ENCODE data around the gene EHBP1L1. TPM values are rescaled to one million over a fixed set of nuclear protein-coding genes. Genes with fewer than 3 reads are reported as not detected.

EHBP1L1 gene
- total RNA-seq, 2 donors from 2014 or later = 58.5 to 78.5 TPM

GRCh38 chr11:65592858-65593517 is 17.1 kb downstream of the EHBP1L1 start:
- Histone ChIP-seq H3K4me3 (peak overlapping the region; percentile 17), H3K36me3 (peaks cover 4% of the 10 kb centered on the region), H3K27ac (peak overlapping the region; percentile 54), H3K9ac (ENCODE audit: low read depth in 2 of 2, low read length in 2 of 2) (peak overlapping the region; percentile 9 to 16), H3K9me3 (no peaks in the 10 kb centered on the region), H3K4me1 (peaks cover 5% of the 10 kb centered on the region), H3K27me3 (no peaks in the 10 kb centered on the region)
- DNase-seq = no peak
- TF ChIP-seq CTCF (IDR thresholded peaks at IDR 0.05) = no peak
- intact Hi-C loops (cut with DNase I) = loop anchor here (5.0 kb wide), 1 partner anchor 51 kb away; no protein-coding TSS in a partner anchor

- intact Hi-C loops (cut with DNase I) = loop anchor here (5.0 kb wide), 1 partner anchor 51 kb away; no protein-coding TSS in a partner anchor
- Histone ChIP-seq H3K4me1 (peaks cover 5% of the 10 kb centered on the region), H3K9me3 (no peaks in the 10 kb centered on the region), H3K4me3 (no peak overlapping the region), H3K27ac (no peak overlapping the region), H3K27me3 (no peaks in the 10 kb centered on the region), H3K9ac (ENCODE audit: low read depth in 2 of 2, low read length in 2 of 2) (peak overlapping the region in 1 of 2 donors; percentile 16), H3K36me3 (peaks cover 8% of the 10 kb centered on the region)
- peak; percentile 38 for TF ChIP-seq CTCF (IDR thresholded peaks at IDR 0.05)
- DNase-seq = no peak
Observed at GRCh38 chr11:65593518-65594414, 17.9 kb downstream of the EHBP1L1 start.

DNA sequence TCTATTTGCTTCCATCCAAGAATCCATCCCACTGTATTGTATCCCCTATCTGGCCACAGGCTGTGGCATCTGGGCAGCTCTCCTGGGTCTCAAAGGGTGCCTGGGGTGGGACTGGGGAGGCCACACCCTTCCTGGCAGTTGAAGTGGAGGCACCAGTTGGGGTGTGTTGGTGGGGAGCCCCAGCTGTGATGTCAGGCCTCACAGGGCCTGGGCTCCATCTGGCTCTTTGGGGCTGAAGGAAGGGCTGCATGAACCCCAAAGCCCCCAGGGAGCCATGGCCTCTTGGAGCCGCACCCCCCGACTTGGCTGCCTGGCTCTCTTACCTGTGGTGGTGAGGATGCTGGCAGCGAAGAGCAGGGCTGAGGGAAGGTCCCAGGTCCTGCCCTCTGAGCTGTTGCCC is 19.3 kb downstream of the EHBP1L1 start:
- H3K4me1 ChIP-seq = peaks cover 5% of the 10 kb centered on the region
- no peak overlapping the region for H3K27ac ChIP-seq
- no peak for TF ChIP-seq CTCF (IDR thresholded peaks at IDR 0.05)
- H3K4me3 ChIP-seq = no peak overlapping the region
- no peaks in the 10 kb centered on the region for H3K9me3 ChIP-seq
- no peak for DNase-seq
- no peaks in the 10 kb centered on the region for H3K27me3 ChIP-seq
- peaks cover 8% of the 10 kb centered on the region for H3K36me3 ChIP-seq
- H3K9ac ChIP-seq (ENCODE audit: low read depth in 2 of 2, low read length in 2 of 2) = no peak overlapping the region
- intact Hi-C loops (cut with DNase I) = no loop called here

DNA sequence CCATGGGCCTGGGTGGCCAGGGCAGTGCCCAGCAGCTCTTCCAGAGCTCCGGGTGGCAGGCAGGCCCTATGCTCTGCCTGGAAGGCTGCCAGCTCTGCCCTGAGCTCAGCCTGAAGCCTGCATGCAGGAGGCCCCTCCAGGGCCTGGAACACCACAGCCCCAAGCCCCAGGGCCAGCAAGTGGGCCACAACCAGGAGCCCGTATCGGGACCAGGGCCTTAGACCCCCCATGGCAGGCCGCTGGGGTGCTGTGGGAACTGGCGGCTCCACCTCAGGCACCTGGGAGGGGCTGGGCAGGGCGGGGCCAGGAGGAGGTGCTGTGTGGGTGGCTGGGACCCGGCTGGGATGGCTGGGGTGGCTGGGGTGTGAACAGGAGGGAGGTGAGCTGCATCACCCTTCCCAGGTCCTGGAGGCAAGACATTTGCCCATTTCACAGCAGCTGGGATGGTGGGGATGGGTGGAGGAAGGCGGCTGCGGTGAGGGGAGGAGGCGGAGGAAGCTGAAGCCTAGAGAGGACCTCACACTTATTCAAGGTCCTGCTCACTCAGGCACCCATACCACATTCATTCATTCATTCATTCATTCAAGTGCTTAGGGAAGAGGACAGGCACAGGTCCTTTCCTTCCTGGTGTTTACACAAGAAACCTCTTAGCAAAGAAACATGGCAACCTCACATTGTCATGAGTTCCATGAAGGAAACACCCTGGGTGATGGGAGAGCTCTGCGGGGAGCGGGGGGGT is 19.9 kb downstream of the EHBP1L1 start, which contains the start of gene KCNK7:
KCNK7 (minus strand) TSS at position 258 of the 739 bp plus-strand sequence; CDS start at position 230, 28 bp downstream.
- no peak for TF ChIP-seq CTCF (IDR thresholded peaks at IDR 0.05)

DNA sequence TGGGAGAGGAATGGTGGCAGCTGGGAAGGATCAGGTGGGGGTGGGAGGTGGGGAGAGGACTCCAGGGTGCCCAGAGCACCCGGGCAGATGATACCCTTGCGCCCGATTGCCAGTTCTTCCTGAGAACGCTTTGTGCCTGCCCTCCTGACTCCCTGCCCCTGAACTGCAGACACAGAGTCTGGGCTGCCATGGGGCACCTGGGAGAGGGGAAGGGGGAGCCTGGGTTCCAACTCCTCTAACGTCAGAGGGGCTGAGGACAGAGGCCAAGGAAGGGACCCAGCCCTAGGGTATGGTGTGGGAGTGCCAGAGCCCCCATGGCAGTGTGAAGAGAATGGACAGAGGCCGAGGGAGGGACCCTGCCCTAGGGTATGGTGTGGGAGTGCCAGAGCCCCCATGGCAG is 20.7 kb downstream of the EHBP1L1 start:
- Histone ChIP-seq H3K27ac (no peak overlapping the region), H3K36me3 (peaks cover 8% of the 10 kb centered on the region)

More for the DNA sequence above, 19.9 kb downstream of the EHBP1L1 start, which contains the start of gene KCNK7:
- no peaks in the 10 kb centered on the region for H3K27me3 ChIP-seq
- no peak within 1 kb of the TSS for H3K9ac ChIP-seq (ENCODE audit: low read depth in 2 of 2, low read length in 2 of 2)
- intact Hi-C loops (cut with DNase I) = no loop called here
- no peak for DNase-seq
- peaks cover 5% of the 10 kb centered on the region for H3K4me1 ChIP-seq
- H3K27ac ChIP-seq = no peak within 1 kb of the TSS
- H3K4me3 ChIP-seq = no peak within 1 kb of the TSS
- no peaks in the 10 kb centered on the region for H3K9me3 ChIP-seq
- peaks cover 8% of the 10 kb centered on the region for H3K36me3 ChIP-seq

More for the DNA sequence above, 20.7 kb downstream of the EHBP1L1 start:
- DNase-seq = no peak
- H3K4me1 ChIP-seq = peaks cover 5% of the 10 kb centered on the region
- TF ChIP-seq CTCF (IDR thresholded peaks at IDR 0.05) = no peak
- no peaks in the 10 kb centered on the region for H3K9me3 ChIP-seq
- H3K9ac ChIP-seq (ENCODE audit: low read depth in 2 of 2, low read length in 2 of 2) = no peak overlapping the region
- H3K4me3 ChIP-seq = no peak overlapping the region
- H3K27me3 ChIP-seq = no peaks in the 10 kb centered on the region
- intact Hi-C loops (cut with DNase I) = no loop called here
